Sigmoid colon (tissue), 3 donors: ENCODE results near the gene C9.

ENCODE experiments used
- POLR2A ChIP-seq, 2 donors: fragments of 450-650 bp; IDR thresholded peaks; one replicate each; pipeline ENCODE4 v1.6.1; 2016; ENCODE audit warnings: antibody characterized with exemption in 2 of 2, mild to moderate bottlenecking in 2 of 2, moderate library complexity in 2 of 2
- TF ChIP-seq, protein P1 (sequence below), 4 experiments: fragments of 450-650 bp in 3 of 4; fragments of 200-600 bp in 1 of 4; IDR thresholded peaks; one replicate each; pipeline ENCODE4 v1.5.1; 2016 to 2019; ENCODE audit warnings: antibody characterized with exemption in 4 of 4, mild to moderate bottlenecking in 3 of 4, moderate library complexity in 2 of 4

DNA sequence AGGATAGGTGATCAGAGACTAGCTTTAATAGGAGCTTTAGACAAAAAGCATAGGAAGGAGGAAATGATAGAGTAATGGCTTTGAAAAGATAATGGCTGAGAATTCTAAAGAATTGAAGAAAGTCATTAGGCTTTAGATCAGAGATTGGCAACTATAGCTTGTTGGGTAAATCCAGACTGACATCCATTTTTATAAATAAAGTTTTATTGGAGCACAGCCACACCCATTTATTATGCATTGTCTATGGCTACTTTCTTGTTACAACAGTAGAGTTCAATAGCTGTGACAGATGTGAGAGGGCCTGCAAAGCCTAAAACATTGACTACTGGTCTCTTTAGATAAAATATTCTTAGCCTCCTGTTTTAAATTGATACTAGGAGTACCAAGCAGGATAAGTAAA is 104.2 kb downstream of the C9 start:
- TF ChIP-seq, protein P1, sequence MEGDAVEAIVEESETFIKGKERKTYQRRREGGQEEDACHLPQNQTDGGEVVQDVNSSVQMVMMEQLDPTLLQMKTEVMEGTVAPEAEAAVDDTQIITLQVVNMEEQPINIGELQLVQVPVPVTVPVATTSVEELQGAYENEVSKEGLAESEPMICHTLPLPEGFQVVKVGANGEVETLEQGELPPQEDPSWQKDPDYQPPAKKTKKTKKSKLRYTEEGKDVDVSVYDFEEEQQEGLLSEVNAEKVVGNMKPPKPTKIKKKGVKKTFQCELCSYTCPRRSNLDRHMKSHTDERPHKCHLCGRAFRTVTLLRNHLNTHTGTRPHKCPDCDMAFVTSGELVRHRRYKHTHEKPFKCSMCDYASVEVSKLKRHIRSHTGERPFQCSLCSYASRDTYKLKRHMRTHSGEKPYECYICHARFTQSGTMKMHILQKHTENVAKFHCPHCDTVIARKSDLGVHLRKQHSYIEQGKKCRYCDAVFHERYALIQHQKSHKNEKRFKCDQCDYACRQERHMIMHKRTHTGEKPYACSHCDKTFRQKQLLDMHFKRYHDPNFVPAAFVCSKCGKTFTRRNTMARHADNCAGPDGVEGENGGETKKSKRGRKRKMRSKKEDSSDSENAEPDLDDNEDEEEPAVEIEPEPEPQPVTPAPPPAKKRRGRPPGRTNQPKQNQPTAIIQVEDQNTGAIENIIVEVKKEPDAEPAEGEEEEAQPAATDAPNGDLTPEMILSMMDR (IDR thresholded peaks at IDR 0.05): no peak
- TF ChIP-seq POLR2A (IDR thresholded peaks at IDR 0.05): no peak
